Muscle of back (tissue), 11 donors: ENCODE data around the gene ACYP2. TPM values are rescaled to one million over a fixed set of nuclear protein-coding genes. Genes with fewer than 3 reads are reported as not detected.

Experiments
- DNase-seq, 3 donors: peaks; one replicate each; pipeline versions ENCODE4 v3.0.0 to v3.0.0-alpha.2; 2013
- polyA plus RNA-seq, 10 donors: library from polyadenylated mRNA; unstranded; fragments of 120-200 nt; gene quantifications; one replicate each; pipeline ENCODE4 v1.2.1, GENCODE V29; 2013; ENCODE audit not compliant: insufficient read length in 10 of 10

Gene ACYP2
- polyA plus RNA-seq, 10 donors = 19.0 to 29.3 (median 23.8) TPM

DNA sequence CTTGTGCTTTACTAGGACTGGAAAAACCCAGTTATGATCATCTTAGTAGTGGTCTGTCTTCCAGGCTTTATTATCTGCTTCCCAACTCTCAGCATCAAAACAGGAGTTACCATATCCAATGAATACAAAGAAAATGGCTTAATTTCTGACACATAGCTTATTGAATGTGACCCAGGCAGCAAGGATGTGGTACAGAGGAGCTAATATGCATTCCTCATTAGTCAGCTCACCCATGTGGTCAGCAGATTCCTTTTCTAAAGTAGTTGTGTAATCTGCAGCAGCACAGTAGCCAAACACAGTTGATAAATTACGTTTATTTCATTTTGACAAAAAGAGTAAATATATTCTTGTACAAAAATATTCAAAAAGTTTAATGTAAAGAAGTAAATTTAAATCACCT, 97.0 kb downstream of the ACYP2 start:
- DNase-seq = peak in 1 of 3 donors; percentile 85

DNA sequence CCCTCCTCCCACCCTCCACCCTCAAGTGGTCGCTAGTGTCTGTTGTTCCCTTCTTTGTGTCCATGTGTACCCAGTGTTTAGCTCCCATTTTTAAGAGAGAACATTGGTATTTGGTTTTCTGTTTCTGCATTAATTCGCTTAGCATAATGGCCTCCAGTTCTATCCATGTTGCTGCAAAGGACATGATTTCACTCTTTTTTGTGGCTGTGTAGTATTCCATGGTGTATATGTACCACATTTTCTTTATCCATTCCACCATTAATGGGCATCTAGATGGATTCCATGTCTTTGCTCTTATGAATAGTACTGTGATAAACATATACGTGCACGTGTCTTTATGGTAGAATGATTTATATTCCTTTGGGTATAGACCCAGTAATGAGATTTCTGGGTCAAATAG, 97.7 kb downstream of the ACYP2 start:
- no peak for DNase-seq

DNA sequence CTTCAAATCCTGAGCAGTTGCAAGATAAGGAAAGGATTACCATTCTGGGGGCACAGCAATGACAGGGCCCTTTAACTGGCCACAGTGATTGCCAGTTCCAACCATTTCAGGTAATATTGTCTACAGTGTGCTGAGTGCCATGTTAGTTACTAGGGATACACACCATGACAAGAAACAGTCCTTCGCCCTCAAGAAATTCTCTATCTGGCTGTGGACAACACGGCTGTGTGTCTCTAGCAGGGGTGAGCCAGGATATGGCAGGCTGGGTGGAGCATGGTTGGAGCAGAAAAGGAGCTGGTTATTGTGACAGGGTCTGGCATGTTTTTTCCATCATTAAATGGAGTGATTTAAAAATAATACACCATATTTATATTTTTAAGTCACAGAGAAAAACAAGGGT, 109.6 kb downstream of the ACYP2 start:
- DNase-seq = no peak

DNA sequence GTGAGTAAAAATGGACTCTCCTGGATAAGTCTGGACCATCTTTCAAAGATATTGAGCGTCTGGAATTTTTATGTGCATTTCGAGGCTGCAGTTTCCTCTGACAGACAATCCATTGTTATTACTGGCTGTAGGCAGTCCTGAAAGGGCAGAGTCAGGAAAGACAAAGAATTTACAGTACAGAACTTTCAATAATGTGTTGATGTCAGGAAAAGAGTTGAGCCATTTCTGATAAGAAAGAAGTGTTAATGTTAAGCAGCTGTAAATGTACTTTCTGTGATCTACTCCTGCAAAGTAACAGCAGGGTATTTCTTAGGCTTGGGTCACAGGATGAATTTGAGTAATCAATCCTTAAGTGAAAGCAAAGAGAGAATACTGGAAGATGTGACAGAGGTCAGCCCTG, 110.8 kb downstream of the ACYP2 start:
- DNase-seq = peak in 1 of 3 donors; percentile 33

DNA sequence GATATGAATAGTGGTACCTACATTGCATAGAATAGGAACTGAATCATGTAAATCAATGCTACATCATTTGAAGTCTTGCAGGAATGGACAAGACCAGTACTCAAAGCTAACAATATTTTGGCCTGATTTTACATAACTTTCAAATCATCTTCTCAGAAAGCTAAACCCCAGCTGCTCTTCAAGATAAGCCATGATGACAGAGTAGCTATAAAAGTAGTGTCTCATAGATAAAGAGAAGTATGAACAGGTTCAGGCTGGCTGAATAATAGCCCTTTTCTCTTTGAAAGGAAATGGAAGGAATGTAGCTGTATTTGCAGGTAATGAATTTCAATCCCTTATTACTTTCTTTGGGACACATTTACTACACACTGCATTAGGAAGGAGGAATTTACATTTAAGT, 112.4 kb downstream of the ACYP2 start:
- DNase-seq = no peak

DNA sequence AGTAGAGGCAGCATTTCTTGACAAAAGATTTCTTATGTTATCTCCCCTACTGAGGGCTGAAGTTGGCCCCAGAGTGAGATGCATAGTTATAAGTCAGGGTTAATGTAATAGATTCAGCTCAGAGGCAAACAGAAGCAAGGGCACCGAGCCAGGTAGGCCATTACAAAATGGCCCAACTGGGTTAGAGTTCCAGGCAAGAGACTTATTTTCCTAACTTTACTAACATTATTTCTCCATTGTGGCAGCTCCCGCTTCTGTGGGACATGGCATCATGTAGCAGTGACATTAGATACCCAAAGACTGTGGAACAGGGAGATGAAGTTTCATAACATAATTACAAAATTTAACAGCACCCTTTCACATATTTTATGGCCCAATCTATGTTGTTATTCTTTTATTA, 113.5 kb downstream of the ACYP2 start:
- peak in 2 of 3 donors; percentile 49 to 64 for DNase-seq

DNA sequence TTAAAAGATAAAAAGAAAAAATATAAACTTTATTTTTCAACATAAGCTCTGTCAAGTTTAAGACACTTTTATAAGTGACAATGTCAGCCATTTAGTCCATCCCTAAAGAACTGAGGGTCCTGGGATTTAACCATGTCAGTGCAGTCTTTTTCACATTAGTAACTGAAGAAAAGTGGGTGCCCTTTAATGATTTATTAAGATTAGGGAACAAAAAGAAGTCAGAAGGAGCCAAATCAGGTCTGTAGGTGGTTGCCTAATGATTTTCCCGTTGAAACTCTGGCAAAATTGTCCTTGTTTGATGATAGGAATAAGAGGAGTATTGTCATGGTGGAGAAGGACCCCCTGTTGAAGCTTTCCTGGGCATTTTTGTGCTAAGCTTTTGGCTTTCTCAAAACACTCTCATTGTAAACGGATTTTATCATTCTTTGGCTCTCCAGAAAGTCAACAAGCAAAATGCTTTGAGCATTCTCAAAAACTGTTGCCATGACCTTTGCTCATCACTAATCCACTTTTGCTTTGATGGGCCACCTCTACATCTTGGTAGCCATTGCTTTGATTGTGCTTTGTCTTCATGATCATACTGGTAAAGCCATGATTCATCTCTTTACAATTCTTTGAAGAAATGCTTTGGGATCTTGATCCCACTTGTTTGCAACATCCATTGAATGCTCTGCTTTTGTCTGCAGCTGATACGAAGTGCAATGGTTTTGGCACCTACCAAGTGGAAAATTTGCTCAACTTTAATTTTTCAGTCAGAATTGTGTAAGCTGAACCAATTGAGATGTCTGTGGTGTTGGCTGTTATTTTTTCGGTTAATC, 118.6 kb downstream of the ACYP2 start:
- no peak for DNase-seq

DNA sequence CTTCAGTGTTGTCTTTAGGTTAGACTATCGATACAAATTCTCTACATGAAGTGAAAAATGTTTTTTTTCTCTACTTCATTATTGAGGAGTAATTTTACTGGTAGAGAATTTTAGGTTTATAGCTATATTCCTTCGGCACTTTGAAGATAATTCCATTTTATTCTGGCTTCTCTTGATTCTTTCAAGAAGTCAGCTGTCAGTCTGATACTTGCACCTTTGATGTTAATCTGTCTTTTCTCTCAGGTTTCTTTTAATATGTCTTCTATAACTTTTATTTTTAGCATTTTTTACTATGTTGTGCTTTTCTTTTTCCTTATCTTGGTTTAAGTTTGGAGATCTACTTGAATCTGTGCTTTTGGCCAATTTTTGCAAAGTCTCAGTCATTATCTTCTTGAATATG, 122.0 kb downstream of the ACYP2 start:
- no peak for DNase-seq

DNA sequence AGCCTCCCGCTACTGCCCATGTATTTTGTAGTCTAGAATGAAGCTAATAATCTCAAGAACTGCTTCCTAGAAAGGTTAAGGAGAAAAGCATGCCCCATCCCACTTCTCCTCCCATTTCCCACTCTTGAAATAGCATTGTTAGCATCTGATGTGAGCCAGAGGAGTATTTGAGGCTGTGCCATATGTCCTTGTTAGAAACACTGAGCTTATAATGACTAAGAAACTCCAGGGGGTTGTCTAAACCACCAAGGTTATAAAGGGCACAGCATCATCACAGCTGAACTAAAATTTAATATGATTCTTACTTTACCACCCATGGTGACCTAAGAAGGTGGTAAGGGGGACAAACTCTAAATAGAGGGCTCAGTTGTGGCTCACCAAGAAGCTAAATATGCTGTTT, 124.0 kb downstream of the ACYP2 start:
- peak in 1 of 3 donors; percentile 64 for DNase-seq

DNA sequence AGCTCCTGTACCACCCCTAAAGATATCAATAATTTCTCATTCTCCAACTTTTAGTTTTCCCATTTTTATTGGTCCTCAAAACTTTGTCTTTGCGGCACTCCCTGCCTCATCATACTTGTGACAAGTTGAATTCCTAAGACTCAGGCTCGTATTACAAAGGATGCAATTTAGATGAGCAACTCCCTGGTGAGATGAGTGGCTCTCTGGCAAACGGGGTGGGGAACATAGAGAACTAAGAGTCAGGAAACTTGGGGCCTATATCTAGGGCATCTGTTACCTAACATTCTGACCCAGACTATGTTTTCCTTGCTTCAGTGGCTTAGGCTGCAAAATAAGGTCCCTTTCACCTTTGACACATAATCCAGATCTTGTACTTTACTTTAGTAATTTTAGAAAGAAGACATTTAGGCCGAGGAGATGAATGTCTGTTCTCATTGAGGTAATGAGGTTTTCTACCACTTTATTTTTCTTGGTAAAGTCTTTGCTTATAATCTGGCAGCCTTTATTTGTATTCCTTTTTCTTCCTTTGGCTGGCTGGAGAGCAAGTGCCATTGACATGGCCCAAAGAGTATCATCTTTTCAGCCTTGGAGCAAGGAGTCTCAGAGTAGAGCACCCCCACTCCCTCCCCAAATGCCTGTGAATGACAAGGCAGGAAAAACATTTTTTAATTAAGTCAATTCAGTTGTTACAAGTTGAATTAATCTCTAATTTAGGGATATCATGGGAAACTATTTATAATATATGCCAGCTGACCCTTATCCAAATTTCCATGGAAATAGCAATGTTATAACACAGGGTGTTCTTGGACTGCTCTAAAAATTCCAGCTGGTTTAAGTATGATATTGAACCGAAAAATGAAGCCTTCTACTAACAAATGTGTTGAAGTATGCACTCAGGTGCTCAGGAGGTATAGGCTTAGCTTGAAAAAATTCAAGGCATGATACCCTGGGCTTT, 125.4 kb downstream of the ACYP2 start:
- DNase-seq = peak; percentile 38 to 87 (median 78)

DNA sequence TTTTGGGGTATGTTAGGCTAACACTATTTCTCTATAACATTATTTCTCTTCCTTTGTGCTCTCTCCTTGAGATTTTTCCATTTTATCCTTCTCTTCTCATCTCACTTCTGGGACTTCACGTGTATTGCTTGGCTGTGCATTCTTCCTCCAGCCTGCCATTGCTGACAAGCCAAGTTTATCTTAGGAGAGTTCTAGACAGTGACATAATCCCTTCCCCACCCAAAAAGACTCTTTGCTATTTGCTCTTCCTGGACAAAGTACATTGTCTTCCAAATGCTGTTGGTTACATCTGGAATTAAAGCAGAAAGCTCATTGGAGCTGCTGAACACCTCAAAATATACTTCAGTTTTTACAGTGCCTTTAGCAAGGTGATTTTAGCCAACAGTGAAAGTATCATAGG, 131.7 kb downstream of the ACYP2 start:
- peak in 2 of 3 donors; percentile 47 to 58 for DNase-seq

DNA sequence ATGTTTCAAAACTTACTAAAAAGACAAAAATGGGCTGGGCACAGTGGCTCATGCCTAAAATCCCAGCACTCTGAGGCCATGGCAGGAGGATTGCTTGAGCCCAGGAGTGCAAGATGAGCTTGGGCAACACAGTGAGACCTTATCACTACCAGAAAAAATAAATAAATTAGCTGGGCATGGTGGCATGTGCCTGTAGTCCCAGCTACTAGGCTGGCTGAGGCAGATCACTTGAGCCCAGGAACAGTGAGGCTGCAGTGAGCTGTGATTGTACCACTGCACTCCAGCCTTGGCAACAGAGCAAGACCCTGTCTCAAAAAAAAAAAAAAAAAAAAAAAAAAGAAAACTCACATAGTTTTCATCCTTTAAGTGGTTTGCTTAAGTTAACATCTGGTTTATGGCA, 134.2 kb downstream of the ACYP2 start:
- no peak for DNase-seq

DNA sequence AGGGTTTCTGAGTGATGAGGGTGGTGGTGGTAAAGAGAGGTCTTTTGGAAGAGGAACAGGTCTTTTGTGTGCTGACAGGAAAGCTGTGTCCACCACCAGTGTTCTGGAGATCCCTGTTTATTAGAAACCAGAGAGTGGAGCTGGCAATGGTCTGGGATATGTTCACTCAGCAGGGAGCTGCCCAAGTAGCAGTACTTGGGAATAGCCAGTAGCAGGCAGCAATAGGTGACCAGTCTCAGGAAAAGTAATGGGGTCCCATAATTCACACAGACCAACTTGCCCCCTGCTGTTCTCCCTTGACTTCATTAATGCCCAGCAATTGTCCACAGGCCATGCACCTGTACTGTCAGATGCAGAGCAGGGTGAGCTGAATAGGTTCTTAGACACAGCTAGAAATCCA, 138.8 kb downstream of the ACYP2 start:
- DNase-seq = no peak

DNA sequence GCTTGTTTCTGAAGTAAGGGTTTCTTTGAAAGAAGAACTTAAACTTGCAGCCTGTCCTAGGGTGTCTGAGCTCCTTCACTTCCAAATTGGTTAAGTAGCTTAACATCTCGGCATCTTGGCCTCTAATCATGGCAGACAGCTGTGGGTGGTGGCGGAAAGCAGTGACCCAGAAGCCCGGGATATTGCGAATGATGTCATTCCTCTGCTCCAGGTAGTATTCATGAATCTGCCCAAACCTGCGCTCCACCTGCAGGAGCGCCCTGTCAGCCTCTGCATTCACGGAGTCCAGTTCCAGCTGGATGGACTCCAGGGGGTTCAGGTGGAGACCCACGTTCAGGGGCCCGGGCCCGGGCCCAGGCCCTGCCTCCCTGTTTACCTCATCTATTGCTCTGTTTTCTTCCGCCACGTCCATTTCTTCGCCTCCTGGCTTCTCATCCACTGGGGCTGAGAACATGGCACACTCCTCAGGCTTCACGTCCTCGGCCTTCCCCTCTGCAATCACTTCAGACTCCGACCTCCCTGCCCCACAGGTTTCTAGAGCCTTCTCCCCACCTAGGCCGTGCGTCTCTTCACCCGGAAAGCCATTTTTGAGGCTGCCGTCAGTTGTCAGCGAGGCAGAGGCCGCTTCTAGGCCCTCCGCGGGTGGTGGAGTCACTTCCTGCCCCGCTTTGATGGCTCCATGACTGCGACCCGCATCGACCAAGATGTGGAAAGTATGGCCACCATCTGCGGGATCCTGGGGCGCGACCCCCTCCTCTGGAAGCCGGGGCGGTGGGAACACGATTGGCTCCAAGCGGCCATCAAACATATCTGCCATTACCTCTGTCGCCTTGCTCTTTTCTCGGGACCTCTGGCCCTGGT, 140.0 kb downstream of the ACYP2 start:
- DNase-seq = no peak

DNA sequence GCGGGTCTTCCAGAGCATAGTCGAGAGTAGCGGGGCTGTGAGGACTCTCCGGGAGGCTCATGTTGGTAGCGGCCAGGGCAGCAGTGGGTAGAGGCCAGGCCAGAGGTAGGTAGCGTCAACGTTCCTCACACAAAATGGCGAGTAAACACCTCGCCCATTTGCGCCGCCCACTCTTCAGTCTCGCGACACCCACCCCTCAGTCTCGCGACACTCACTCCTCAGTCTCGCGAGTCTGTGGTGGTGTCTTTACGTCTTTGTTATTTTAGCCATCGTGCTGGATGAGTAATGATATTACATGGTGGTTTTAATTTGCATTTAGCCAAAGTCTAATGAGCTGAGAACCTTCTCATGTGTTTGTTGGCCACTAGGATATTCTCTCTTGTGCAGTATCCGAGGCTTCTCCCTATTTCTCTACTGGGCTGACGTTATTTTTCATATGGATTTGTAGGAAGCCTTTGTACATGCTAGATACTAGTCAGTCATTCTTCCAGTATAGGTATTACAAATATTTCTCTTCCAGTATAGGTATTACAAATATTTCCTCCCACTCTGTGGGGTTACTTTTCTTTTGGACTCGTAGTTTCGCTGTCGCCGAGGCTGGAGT, 140.8 kb downstream of the ACYP2 start, which contains the start of gene TSPYL6:
Gene TSPYL6 (minus strand): TSS at position 139 of the 604 bp plus-strand sequence. CDS start 78 bp downstream, at position 61.
- no peak for DNase-seq

DNA sequence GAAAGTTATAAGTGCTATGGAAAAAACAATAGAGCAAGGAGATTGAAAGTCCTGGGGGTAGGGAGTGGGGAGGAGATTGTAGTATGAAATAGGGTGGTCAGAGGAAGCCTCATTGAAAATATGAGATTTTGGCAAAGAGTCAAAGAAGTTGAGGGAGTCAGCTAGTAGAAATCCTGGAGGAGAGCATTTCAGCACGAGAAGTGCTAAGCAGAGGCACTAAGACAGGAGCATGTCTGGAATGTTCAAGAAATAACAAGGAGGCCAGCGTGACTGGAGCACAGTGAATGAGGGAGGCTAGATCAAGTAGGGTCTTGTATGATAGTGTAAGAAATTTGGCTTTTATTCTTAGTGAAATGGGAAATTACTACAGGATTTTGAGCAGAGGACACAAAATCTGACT, 142.8 kb downstream of the ACYP2 start:
- DNase-seq = no peak

DNA sequence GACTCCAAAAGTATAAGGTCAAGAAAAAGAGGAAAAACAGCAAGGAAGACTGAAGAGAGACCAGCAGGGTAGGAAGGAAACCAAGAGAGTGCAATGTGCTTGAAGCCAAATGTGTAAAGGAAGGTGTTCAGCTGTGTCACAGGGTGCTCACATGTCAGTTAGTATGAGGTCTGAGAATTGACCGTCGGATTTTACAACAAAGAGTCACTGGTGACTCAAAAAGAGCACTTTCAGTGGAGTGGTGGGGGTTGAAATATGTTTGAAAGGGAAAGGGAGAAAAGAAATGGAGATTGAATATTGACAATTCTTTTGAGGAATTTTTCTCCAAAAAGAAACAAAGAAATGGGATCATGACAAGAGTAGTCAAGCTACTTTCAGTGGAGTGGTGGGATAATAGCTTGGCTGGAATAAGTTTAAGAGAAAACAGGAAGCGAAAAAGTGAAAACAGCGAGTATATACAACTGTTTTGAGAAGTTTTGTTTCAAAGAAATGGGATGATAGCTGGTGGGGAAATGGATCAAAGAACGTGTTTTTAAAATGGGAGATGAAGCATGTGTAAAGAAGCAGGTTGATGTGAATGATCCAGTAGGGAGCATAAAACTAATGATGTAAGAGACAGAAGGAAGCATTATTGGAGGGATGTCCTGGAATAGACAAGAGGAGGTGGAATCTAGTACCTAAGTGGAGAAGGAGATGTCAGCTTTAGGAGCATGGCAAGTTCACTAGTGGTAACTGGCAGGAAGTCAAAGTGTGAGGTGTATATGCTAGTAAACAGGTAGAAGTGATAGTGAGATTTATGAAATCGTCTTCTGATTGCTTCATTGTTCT, 144.2 kb downstream of the ACYP2 start:
- DNase-seq = no peak

DNA sequence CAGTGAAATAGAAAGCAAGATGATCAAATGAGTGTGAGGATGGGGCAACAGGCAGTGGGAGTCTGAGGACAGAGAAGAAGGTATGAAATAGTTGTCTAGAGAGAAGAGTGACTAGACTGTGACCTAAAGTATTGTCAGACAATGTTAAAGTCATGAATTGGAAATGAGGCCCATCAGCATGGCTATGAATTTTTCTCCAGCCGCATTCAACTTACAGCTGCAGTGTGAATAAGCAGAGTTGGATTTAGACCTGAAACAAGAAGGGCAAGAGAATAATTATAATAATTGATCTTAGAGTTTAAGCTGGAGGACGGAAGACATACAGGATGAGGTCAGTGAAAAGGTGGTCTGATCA, 144.8 kb downstream of the ACYP2 start:
- no peak for DNase-seq

DNA sequence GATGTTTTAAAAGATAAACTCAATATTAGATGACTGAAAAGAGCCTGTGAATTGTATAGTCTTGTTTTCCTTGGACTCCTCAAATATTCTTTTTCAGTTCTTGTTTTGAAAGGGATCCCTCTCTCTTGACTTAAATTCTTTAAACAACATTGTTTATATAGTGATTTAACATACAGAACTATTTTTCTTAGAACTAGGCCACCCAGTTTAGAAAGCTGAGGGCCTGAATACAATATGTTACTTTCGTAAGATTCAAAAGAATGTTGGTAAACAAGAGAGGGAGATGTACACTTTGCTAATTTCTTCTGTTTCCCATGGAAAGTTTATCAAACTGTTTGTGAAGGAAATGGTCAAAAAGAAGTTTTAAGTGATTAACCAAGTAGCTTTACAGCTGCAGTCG, 146.1 kb downstream of the ACYP2 start:
- no peak for DNase-seq

DNA sequence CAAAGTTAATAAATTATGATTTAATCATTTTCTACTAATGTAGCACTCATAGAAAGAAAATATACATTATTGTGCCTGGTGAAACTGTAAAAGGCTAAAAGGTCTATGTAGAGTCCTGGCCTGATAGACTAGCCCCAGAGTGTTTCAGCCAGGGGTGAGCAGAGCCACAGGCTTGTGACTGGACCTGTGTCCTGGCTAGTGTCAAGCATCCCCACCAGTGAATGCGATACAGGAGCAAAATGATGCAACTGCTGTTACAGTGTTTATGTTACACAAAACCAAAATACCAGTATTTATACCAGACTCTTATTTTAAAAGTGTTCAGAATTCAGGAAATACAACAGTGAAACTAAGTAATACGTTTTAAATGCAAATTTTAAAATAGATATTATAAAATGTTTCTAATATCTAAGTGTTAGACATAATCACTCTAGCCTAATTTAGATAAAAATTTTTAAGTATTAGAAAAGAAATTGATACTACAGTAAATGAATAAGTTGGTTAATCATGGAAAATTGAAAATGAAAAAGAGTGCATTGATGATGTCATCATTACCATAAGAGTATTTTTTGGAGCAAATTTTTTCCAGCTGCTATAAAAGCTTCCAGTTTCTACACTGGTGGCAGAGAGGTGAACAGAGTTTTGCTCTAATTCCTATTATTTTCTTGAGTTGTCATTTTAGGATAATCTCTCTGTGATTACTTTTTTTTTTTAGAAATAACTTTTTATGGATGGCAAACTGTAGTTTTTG, 146.8 kb downstream of the ACYP2 start:
- DNase-seq = no peak
